ENCODE results near the gene ATP6V0E2.

Gene ATP6V0E2

GRCh38 chr7:149838992-149839408 is 34.8 kb upstream of the ATP6V0E2 start:
- FAIRE-seq = no peak

GRCh38 chr7:149839933-149840332 is 33.8 kb upstream of the ATP6V0E2 start:
- peak; percentile 87 for FAIRE-seq

DNA sequence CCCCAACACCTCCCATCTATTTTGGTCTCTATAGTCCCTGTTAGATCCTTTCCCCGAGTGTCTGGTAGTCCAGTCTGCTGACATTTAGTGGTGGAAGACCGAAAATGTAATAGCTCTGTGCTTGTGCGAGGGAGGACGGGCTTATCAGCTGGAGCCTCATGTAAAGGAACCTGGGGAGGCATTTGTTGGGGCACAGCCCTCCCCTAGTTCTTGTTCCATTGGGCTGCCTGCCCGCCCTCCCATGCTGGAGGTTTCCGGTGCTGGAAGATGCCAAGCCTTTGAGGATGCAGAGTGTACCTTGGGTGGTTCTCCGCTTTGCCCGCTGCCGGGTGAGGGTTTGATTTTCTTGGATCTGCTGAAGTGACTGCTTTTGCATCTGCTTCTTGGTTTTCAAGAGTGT is 30.2 kb upstream of the ATP6V0E2 start:
- FAIRE-seq = no peak

- no peak for FAIRE-seq
Observed at GRCh38 chr7:149844445-149844844, 29.3 kb upstream of the ATP6V0E2 start.

GRCh38 chr7:149845257-149845980 is 28.4 kb upstream of the ATP6V0E2 start:
- no peak for FAIRE-seq

DNA sequence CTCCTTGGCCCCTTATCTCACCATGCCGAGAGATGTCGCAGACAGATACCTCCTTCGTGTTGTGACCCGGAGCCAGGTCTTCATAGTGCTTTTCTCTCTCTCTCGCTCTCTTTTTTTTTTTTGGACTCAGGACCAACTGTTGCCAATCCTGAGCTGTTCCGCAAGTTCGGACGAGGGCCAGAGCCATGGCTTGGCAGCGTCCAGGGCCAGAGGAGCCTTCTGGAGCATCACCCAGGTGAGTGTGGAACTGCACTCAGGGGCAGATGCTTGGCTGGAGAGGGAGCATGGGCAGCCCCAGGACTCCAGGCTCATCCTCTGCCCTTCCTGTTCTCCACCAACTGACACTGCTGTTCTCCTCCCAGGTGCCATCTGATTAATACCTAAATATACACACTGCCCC is 27.7 kb upstream of the ATP6V0E2 start:
- FAIRE-seq = no peak

DNA sequence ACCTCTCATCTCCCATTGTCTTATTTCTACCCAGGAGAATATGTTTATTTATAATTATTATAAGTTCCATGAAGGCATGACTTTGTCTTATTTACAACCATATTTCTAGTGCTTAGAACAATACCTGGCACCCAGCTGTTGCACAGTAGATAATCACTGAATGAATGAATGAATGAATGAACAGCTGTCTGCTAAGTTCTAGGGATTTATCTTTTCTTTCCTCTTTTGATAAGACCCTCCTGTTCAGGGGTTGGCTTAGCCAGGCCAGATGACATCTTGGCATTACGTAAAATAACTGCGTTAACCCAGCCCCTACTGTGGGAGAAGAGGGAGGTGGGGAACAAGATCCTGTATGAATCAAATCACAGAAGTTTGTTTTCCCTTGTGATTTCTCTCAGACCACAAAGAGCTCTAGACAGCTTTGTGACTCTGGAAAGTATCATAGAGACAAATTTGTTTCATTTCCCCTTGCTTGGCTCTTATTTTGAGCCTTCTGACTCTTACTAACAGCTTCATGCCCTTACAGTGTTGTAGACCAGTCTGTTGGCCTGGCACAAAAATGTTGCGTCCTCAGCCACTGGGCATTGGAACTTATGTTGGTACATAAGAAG is 27.2 kb upstream of the ATP6V0E2 start:
- FAIRE-seq = no peak

GRCh38 chr7:149849174-149849573 is 24.6 kb upstream of the ATP6V0E2 start:
- no peak for FAIRE-seq

DNA sequence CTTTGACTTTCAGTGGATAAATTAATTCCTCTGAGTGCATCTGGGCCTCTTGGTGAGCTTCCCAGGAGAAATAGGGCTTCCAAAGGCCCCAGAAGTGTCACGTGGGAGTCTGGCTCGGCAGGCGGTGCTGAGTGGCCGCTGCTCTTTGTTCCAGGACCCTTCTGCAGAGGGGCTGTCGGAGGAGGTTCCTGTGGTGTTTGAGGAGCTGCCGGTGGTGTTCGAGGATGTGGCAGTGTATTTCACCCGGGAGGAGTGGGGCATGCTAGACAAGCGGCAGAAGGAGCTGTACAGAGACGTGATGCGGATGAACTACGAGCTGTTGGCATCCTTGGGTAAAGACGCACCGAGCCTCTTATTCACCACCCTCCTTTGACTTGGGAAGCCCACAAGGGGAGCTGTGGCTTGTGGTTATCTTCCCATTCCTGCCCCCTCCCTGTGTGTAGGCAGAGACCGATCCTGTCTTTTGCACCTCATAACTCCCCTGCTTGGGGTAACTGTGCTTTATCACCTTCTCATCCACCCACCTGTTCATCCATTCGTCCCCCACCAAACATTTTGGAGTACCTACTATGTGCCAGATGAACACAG is 23.7 kb upstream of the ATP6V0E2 start:
- FAIRE-seq = no peak

GRCh38 chr7:149850716-149851115 is 23.1 kb upstream of the ATP6V0E2 start:
- FAIRE-seq = no peak

GRCh38 chr7:149851449-149851848 is 22.3 kb upstream of the ATP6V0E2 start:
- FAIRE-seq = no peak

- no peak for FAIRE-seq
Observed at GRCh38 chr7:149853157-149853556, 20.6 kb upstream of the ATP6V0E2 start.

GRCh38 chr7:149854611-149855360 is 19.0 kb upstream of the ATP6V0E2 start:
- FAIRE-seq = no peak

- FAIRE-seq = no peak
Observed at GRCh38 chr7:149855361-149856305, 18.1 kb upstream of the ATP6V0E2 start.

DNA sequence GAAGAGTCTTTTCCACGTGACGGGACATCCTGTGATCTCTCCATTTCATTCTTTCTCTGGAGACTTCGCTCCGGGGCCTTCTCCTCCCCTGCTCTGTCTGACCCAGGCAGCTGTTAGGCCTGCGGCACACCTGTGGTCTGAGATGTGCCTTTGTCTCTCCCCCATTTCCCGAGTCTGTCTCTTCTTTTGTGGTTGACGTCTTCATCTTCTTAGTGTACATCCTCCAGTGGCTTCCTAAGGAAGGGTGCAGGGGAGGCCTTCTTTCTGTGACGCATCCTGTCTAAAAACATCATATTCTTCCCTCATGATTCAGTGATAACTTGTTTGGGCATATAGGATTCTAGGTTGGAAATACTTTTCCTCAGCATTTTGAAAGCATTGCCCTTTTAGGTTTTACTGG is 17.2 kb upstream of the ATP6V0E2 start:
- FAIRE-seq = no peak

GRCh38 chr7:149859369-149859768 is 14.4 kb upstream of the ATP6V0E2 start:
- FAIRE-seq = no peak

DNA sequence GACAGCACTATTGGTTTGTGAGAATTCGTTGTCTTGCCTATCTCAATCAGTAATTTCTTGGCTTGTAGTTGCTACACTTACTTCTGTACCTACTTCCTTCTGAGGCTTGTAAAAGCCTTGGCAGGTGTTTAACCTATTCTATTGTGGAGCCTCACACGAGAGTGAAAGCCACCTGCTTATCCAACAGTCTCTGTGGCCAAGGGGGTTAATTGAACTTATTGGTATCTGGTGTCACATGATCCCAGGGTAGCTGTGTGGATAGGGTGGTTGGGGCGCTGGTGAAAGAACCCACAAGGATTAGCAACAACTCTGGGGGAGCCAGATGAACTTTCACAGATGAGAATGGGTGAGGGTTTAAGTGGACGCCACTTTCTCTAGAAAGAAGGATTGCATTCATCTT is 13.9 kb upstream of the ATP6V0E2 start:
- FAIRE-seq = no peak

- no peak for FAIRE-seq
Observed at GRCh38 chr7:149860821-149861727, 12.7 kb upstream of the ATP6V0E2 start.

- no peak for FAIRE-seq
Observed at GRCh38 chr7:149861728-149862045, 12.1 kb upstream of the ATP6V0E2 start.

GRCh38 chr7:149862156-149862555 is 11.6 kb upstream of the ATP6V0E2 start:
- FAIRE-seq = no peak

DNA sequence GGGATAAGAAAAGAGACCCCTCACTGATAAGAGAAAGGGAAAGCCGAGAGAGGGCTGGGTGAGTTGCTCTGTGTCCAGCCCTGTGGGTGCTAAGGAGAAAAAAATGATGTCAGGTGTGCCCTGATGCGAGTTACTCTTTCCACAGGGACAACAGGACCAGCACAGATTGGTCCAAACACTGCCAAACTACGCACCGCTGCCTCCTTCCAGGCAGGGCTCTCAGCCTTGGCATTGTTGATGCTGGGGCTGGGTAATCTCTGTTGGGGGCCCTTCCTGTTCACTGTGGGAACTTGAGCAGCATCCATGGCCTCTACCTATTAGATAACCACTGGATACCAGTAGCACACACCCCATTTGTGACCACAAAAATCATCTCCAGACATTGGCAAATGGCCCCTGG is 10.3 kb upstream of the ATP6V0E2 start:
- no peak for FAIRE-seq

GRCh38 chr7:149864023-149864422 is 9.7 kb upstream of the ATP6V0E2 start:
- FAIRE-seq = no peak
